Stimulated activated CD4-positive, alpha-beta T cell treated with anti-CD3 and anti-CD28 coated beads, TNF-alpha, amount 100 ng/mL, for 24 hours (primary cell): ENCODE results near the gene CAMKK2.
"Not testable (repeated sequence)": the region's sequence is repeated elsewhere in the genome, so short reads cannot be mapped to it uniquely, and the experiment has no call there.

Experiments
- DNase-seq, 3 experiments: peaks; one replicate each; pipeline ENCODE4 v3.0.0-alpha.2; 2020; ENCODE audit warnings: low read depth in 3 of 3

CAMKK2 gene

DNA sequence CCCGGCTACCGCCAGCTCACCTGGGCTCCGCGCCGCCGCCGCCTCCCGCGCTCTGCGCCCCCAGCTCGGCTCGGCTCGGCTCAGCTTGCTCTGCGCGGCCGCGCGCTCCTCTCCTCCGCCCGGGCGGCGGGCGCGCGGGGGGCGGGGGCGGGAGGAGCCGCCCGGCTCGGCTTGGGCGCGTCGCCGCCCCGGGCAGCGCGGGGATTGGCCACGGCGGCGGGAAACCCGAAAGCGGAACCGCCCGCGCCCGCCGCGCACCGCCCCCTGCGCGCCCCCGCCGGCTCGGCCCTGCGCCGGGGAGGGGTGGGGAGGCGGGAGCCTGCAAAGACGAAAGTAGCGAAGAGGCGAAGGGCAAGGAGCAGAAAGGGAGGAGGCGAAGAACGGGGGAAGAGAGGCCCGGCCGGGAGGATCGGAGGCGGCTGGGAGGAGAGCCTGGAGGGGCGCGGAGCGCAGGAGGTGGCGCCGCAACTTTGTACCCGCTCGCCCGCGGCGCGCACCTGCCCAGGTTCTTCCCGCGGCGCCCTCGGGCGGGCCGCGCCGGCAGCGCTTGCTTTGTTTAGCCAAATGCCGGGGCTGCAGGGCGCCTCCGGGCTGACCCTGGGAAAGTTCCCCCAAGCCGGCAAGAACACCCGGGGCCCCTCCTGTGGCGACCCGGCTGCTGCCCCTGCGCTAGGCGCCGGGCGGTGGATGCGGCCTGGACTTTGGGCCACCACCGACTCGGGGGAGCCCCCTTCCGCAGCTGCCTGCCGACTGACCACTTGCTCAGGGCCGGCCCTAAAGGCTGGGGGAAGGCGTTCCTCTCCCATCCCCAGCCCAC is at the start of gene CAMKK2:
TSS of gene CAMKK2 (minus strand) at position 92 of the 817 bp plus-strand sequence. CDS start 22,183 bp downstream, outside the sequence.
- peak; percentile 60 to 85 (median 74) for DNase-seq

GRCh38 chr12:121345151-121345815 is 48.8 kb upstream of the CAMKK2 start:
- DNase-seq, result no peak

- DNase-seq, result no peak
Measured at GRCh38 chr12:121344506-121344905, 48.0 kb upstream of the CAMKK2 start.

- no peak for DNase-seq
Measured at GRCh38 chr12:121337416-121337815, 40.9 kb upstream of the CAMKK2 start.

DNA sequence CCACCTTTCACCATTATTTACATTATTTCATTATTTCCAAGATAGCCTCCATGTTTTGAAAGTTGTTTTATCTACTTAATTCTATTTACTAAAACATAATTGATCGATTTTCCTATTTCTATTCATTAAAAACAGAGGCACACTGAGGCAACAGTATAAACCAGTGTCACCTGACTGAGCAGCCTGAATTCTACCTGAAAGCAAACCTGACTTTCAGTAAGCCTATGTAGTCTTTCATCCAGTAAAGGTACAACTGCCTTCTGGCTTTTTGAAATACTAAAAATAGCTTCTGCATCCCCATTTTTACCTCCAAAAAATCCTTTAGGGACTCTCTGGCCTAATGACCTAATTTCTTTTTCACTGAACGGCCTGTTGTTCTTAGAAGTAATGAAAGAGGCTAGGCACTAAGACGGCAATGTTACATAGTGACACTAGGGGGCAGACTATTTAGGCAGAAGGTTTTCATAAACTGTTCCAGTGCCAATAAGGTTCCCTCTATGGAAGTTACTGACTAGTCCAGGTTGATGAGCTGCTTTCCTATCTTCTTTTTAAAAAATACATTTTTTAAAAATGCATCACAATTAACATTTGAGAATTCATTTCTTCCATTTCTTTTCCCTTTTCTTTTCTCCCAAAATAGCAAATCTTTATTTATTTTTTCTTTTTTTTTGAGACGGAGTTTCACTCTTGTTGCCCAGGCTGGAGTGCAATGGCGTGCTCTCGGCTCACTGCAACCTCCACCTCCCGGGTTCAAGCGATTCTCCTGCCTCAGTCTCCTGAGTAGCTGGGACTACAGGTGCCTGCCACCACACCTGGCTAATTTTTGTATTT is 38.2 kb upstream of the CAMKK2 start:
- DNase-seq, result peak in 1 of 3 experiments; percentile 11

GRCh38 chr12:121333747-121334146 is 37.2 kb upstream of the CAMKK2 start:
- no peak for DNase-seq

DNA sequence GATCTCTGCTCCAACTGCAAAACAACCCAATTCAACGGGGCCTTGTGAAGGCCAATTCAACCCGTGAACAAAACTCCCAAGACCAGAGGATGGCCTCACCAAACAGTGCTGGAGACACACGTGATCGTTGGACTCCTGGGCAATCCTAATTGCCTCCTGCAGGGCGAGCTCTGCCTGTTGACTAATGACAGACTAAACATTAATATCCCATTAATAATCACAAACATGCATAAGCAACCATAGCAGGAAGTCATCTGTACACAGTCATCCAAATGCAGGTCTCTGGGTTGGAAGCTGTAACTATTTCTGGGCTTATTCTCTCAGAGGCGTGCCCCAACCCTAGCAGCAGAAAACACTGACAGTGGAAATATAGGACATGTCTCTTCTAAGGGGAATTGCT is 34.7 kb upstream of the CAMKK2 start:
- no peak for DNase-seq

DNA sequence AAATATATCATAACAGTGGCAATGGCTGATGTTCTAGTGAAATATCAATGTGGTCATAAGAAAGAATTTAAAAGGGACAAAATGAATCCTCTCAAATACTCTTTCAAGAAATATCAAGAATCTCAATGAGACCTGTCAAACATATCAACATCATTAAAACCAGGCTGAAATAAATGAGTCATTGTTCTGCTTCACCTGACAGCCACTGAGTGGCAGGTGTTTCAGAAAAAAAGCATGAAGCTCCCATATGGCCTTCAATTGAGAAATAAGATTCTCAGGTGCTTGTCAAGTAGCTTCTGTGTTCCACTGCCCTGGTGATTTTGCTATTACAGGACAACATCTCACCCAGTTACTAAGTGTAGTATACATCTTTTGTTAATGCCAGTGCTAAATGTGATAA is 34.2 kb upstream of the CAMKK2 start:
- DNase-seq, result no peak

- DNase-seq, result no peak
Measured at GRCh38 chr12:121330195-121330594, 33.7 kb upstream of the CAMKK2 start.

- no peak for DNase-seq
Measured at GRCh38 chr12:121328620-121329019, 32.1 kb upstream of the CAMKK2 start.

DNA sequence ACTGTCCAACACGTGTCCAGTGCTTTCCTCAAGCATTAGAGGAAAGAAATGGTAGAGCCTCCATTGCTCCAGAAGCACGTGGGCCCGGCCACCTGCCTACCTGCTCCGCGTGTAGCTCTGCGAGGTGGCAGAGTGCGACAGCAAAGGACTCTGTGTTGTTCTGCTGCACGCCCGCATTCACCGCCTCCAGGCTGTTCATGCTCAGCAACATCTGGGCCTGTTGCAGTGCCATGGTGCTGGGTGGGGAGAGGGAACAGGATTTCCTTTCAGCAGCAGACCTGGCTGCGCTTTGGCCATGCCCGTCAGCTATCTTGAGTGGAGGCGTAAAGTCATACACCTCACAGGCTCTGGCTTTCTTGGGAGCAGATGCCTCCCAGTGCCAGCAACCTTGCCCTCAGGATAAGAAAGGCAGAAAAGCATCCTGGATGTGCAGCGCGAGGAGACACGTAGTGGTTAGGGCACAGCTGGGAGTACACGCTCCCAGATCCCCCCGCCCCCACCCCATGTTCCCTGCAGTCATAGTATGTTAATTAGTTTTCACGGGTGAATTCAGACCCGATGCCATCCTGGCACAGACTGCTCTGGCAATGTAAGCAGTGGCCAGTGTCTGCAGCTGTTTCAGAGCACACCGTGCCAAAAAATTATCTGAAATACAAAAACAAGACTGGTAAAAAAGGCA is 30.6 kb upstream of the CAMKK2 start:
- no peak for DNase-seq

- no peak for DNase-seq
Measured at GRCh38 chr12:121325922-121326396, 29.4 kb upstream of the CAMKK2 start.

GRCh38 chr12:121323908-121324307 is 27.4 kb upstream of the CAMKK2 start:
- DNase-seq, result no peak

DNA sequence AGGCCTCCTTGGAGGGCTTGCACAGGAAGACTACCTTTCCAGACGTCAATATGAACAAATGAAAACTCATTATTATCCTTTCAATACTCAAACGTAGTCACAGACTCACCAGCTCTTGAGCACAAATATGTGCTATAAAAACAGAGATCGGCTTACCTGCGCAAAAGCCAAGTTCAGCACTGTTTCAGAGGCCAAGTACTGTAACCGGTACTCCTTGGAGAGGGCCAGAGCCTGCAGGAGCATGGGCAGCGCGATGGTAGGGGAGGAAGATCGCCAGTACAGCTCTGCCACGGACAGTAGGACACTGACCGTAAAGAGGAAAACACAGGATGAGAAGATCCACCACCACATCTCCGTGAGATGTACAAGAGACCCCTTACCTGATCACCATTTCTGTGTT is 21.6 kb upstream of the CAMKK2 start:
- DNase-seq, result no peak

DNA sequence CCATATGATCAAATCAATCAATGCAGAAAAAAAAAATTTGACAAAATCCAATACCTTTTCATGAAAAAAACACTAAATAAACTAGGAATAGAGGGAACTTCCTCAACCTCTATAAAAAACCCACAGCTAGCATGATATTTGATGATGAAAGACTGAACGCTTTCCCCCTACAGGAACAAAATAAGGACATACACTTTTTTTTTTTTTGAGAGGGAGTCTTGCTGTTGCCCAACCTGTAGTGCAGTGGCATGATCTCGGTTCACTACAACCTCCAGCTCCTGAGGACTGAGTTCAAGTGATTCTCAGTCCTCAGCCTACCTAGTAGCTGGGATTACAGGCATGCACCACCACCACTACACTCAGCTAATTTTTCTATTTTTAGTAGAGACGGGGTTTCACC is 17.9 kb upstream of the CAMKK2 start:
- no peak for DNase-seq

DNA sequence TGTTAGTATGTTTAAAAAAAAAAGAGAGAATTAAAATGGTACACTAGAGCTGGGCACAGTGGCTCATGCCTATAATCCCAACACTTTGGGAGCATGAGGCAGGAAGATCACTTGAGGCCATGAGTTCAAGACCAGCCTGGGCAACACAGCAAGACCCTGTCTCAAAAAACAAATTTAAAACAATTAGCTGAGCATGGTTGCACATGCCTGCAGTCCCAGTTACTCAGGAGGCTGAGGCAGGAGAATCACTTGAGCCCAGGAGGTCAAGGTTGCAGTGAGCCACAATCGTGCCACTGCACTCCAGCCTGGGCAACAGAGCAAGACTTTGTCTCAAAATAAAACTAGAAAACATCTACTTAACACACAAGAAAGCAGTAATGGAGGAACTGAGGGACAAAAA is 13.7 kb upstream of the CAMKK2 start:
- DNase-seq, result not testable (repeated sequence)

DNA sequence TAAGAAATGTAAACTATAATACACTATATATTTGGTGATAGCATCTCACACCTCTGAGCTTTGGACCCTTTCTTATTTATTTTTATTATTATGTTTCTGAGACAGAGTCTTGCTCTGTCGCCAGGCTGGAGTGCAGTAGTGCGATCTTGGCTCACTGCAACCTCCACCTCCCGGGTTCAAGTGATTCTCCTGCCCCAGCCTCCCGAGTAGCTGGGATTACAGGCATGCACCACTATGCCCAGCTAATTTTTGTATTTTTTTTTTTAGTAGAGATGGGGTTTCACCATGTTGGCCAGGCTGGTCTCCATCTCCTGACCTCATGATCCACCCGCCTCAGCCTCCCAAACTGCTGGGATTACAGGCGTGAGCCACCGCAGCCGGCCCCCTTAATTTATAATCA is 10.9 kb upstream of the CAMKK2 start:
- DNase-seq, result not testable (repeated sequence)

DNA sequence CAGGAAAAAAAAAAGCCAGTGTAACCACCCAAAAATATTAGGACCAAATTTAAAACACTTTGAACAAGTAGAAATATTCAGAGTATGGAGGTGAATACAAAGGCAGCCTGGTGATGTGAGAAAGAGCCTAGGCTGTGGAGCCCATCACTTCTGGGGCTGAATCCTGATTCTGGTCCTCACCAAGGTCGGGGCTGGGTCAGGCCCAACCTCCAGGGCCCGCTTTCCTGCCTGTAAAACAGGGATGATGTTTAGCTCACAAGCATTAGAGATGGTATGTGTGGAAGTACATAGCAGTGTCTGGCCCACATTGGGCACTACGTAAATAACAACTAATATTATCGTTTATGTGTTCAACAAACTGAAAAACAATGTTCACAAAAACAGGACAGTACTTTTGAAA is 7.8 kb upstream of the CAMKK2 start:
- DNase-seq, result no peak

GRCh38 chr12:121301876-121302275 is 5.4 kb upstream of the CAMKK2 start:
- no peak for DNase-seq

- no peak for DNase-seq
Measured at GRCh38 chr12:121300083-121300819, 3.7 kb upstream of the CAMKK2 start.

DNA sequence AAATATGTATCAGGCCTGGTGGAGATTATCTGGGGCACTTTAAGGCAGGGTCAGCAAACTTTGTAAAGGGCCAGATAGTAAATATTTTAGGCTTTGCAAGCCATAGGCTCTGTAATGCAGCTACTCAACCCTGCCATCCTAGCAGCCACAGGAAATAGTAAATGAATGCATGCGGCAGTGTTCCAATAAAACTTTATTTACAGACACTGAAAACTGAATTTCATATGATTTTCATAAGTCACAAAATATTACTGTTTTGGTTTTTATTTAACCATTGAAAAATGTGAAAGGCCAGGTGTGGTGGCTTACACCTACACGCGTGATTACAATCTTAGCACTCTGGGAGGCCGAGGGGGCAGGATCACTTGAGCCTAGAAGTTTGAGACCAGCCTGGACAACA is 3.2 kb upstream of the CAMKK2 start:
- no peak for DNase-seq
